Measurements from ENCODE around the gene CDC40. TPM values are rescaled to one million over a fixed set of nuclear protein-coding genes. Genes with fewer than 3 reads are reported as not detected.

The CDC40 gene
- total RNA-seq, 3 donors from 2014 or later, result 19.7 to 24.2 (median 22.0) TPM

DNA sequence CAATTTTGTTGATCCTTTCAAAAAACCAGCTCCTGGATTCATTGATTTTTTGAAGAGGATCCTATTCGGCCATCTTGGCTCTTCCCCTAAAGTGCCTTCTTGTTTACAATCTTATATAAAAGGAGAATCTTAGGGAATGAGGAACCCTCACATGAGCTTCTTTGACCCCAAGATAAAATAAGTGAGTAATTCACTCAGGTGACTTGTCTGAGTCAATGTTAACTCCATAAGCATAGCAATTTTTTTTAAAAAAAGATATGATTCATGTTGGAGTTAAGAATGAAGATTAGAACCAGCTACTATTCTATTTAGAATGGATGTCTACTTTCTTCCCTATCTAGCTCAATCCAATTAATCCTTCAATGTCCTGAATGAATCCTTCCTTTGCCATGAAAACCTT is 21.7 kb upstream of the CDC40 start:
- Histone ChIP-seq H3K9me3 (no peaks in the 10 kb centered on the region), H3K4me1 (ENCODE audit: low read depth) (no peaks in the 10 kb centered on the region), H3K4me3 (no peak overlapping the region), H3K36me3 (ENCODE audit: low read depth) (no peaks in the 10 kb centered on the region)
- no peak for TF ChIP-seq CTCF (IDR thresholded peaks at IDR 0.05)
- intact Hi-C loops (cut with DNase I, micrococcal nuclease), result no loop called here
- no peak for DNase-seq
- no peak for ATAC-seq

- Histone ChIP-seq H3K4me1 (ENCODE audit: low read depth) (no peaks in the 10 kb centered on the region), H3K36me3 (ENCODE audit: low read depth) (no peaks in the 10 kb centered on the region), H3K4me3 (no peak overlapping the region), H3K9me3 (no peaks in the 10 kb centered on the region)
- no peak for TF ChIP-seq CTCF (IDR thresholded peaks at IDR 0.05)
- ATAC-seq (no peak), DNase-seq (no peak)
- intact Hi-C loops (cut with DNase I, micrococcal nuclease), result loop anchor here (10.0 kb wide), 1 partner anchor 225 kb away; no protein-coding TSS in a partner anchor
Observed at GRCh38 chr6:110170081-110170480, 10.1 kb upstream of the CDC40 start.

- Histone ChIP-seq H3K4me1 (ENCODE audit: low read depth) (peaks cover under 1% of the 10 kb centered on the region), H3K36me3 (ENCODE audit: low read depth) (no peaks in the 10 kb centered on the region), H3K4me3 (no peak overlapping the region), H3K9me3 (no peaks in the 10 kb centered on the region)
- intact Hi-C loops (cut with DNase I, micrococcal nuclease), result loop anchor here (10.0 kb wide), 1 partner anchor 221 kb away; no protein-coding TSS in a partner anchor
- ATAC-seq (no peak), DNase-seq (no peak)
- no peak for TF ChIP-seq CTCF (IDR thresholded peaks at IDR 0.05)
Observed at GRCh38 chr6:110173506-110174132, 6.6 kb upstream of the CDC40 start.

DNA sequence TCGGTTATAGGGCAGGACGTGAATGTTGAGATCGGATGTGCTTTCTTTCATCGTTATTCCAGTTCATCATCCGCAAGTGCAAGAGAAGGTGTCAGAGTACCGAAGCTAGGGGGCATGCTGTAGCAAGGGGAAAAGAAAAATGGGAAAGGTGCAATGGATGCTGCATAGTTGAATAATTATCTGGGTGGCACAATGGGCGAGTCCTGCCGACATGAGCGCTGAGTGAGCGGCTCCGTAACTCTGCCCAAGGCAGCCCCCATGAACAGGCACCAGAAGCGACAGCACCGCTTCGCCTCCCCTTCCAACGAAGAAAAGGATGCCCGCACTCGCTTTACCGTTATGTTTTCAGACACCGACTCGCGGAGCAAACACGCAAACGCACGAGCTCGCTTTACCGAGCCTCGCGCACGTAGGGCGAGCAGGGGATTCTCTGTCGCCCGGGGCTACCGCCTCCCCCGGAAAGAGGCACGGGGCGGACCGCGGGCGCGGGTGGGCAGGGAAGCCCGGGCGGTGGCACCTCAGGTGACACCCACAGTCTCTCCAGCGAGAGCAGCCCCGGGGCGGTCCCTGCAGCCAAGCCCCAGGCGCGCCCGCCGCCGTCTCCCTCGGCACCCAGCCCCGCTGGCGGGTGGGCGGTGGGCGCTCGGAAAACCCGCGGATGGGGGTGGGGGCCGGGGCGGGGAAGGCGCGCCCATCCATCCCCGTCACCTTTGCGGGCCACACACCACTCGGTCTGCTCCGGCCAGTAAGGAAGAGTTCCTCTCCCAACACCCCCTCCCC is 1.4 kb upstream of the CDC40 start:
- intact Hi-C loops (cut with DNase I, micrococcal nuclease), result loop anchor here (10.0 kb wide), 1 partner anchor 216 kb away; no protein-coding TSS in a partner anchor

More for the DNA sequence above, 1.4 kb upstream of the CDC40 start:
- TF ChIP-seq CTCF (IDR thresholded peaks at IDR 0.05), result peak; percentile 31
- H3K4me3 ChIP-seq, result peak overlapping the region; percentile 62
- peak; percentile 29 for ATAC-seq
- peak; percentile 48 to 72 (median 63) for DNase-seq
- no peaks in the 10 kb centered on the region for H3K9me3 ChIP-seq
- H3K4me1 ChIP-seq (ENCODE audit: low read depth), result peaks cover 21% of the 10 kb centered on the region
- no peaks in the 10 kb centered on the region for H3K36me3 ChIP-seq (ENCODE audit: low read depth)
